K562 (cell line): ENCODE data around the gene DARS1. TPM values are rescaled to one million over a fixed set of nuclear protein-coding genes. Genes with fewer than 3 reads are reported as not detected.

Source experiments
- ATAC-seq: fragments of 200-7000 bp; cut with Tn5 transposase; 3 replicates; pipeline ENCODE4 v1.9.1; 2020; ENCODE audit warnings: moderate library complexity
- BruUV-seq: library from RNA; stranded (reverse); fragments of 400-500 nt; replicated peaks from 2 replicates; lab custom pipeline; 2021; lab: Mats Ljungman, UMichigan
- CTCF ChIA-PET: fragments of 300-600 bp; formaldehyde crosslinking; extraction: SDS; loops from one replicate; lab custom pipeline; 2021; ENCODE audit warnings: low intra/inter-chr PET ratio; lab: Yijun Ruan, JAX
- POLR2A ChIA-PET: fragments of 300-600, 350-650 bp; sonication (Branson Sonifier 250); formaldehyde crosslinking; extraction: SDS; loops from one replicate; lab custom pipeline; 2021; ENCODE audit warnings: antibody characterized with exemption, inconsistent platforms; lab: Yijun Ruan, JAX
- DNase-seq, 4 experiments: peaks; one replicate each; pipeline versions ENCODE4 v3.0.0 to v3.0.0-alpha.2; 2011 to 2018; ENCODE audit warnings: low spot score in 3 of 4, mixed read lengths in 3 of 4; ENCODE audit errors: extremely low read depth in 1 of 4
- FAIRE-seq: peaks from 2 replicates; lab custom pipeline; 2011; peaks lifted over from hg19 to GRCh38; lab: Jason Lieb, UNC
- H2AFZ ChIP-seq: 2 replicates; pipeline ENCODE4 v1.6.0; 2011; ENCODE audit warnings: low read depth, low read length, control low read depth, inconsistent platforms
- H3K27ac ChIP-seq: fragments of 200-600 bp; 3 replicates; pipeline ENCODE4 v1.8.0; 2011; ENCODE audit warnings: low read depth, mild to moderate bottlenecking, control low read depth, inconsistent platforms, low read length, moderate library complexity, mixed read lengths; ENCODE audit errors: extremely low read depth
- H3K27me3 ChIP-seq, 2 experiments: fragments of 300-600 bp in 1 of 2; 2 replicates in 1 of 2; 3 replicates in 1 of 2; pipeline versions ENCODE4 v1.6.0 to v1.8.0; 2011; ENCODE audit warnings: inconsistent platforms in 2 of 2, low read length in 2 of 2, mild to moderate bottlenecking in 1 of 2, mixed read lengths in 1 of 2, moderate library complexity in 1 of 2; ENCODE audit not compliant: control insufficient read depth in 2 of 2, insufficient read depth in 2 of 2
- H3K36me3 ChIP-seq: fragments of 300-600 bp; 3 replicates; pipeline ENCODE4 v1.8.0; 2011; ENCODE audit warnings: mild to moderate bottlenecking, low read length, inconsistent platforms; ENCODE audit not compliant: control insufficient read depth, insufficient read depth
- H3K4me1 ChIP-seq, 2 experiments: fragments of 200-600 bp in 1 of 2; replicated peaks in 1 of 2; 2 replicates in 1 of 2; 3 replicates in 1 of 2; pipeline versions ENCODE4 v1.5.1 to v1.8.0; 2011; ENCODE audit warnings: inconsistent platforms in 2 of 2, low read length in 2 of 2, mild to moderate bottlenecking in 1 of 2, mixed read lengths in 1 of 2, moderate library complexity in 1 of 2; ENCODE audit not compliant: control insufficient read depth in 2 of 2, insufficient read depth in 2 of 2
- H3K4me2 ChIP-seq: 2 replicates; pipeline ENCODE4 v1.6.1; 2011; ENCODE audit warnings: low read length, control low read depth, inconsistent platforms, mixed read lengths; ENCODE audit not compliant: insufficient read depth
- H3K4me3 ChIP-seq: fragments of 200-600 bp; sonication (generic), shearing (Covaris generic); 2 replicates; pipeline ENCODE4 v1.5.1; 2016; ENCODE audit warnings: control low read depth, inconsistent platforms
- H3K79me2 ChIP-seq: fragments of 200-600 bp; 3 replicates; pipeline ENCODE4 v1.8.0; 2011; ENCODE audit warnings: low read length, inconsistent platforms; ENCODE audit not compliant: control insufficient read depth, insufficient read depth
- H3K9ac ChIP-seq, 2 experiments: 2 replicates each; pipeline versions ENCODE4 v1.6.0 to v1.6.1; 2011; ENCODE audit warnings: low read depth in 2 of 2, low read length in 2 of 2, control low read depth in 1 of 2, inconsistent platforms in 1 of 2, mild to moderate bottlenecking in 1 of 2, mixed read lengths in 1 of 2; ENCODE audit not compliant: insufficient read depth in 1 of 2
- H3K9me1 ChIP-seq: one replicate; pipeline ENCODE4 v1.6.0; 2011; ENCODE audit warnings: inconsistent platforms, mild to moderate bottlenecking, low read length, moderate library complexity; ENCODE audit not compliant: control insufficient read depth, insufficient read depth
- H3K9me3 ChIP-seq: replicated peaks from 2 replicates; pipeline ENCODE4 v1.5.1; 2011; ENCODE audit warnings: low read depth, low read length, inconsistent platforms; ENCODE audit not compliant: control insufficient read depth, insufficient read depth
- H4K20me1 ChIP-seq: replicated peaks from 2 replicates; pipeline ENCODE4 v1.6.1; 2011; ENCODE audit warnings: low read length, inconsistent platforms, mixed read lengths; ENCODE audit not compliant: control insufficient read depth, insufficient read depth
- CHD4 ChIP-seq: fragments of 200-600 bp; sonication (generic); IDR thresholded peaks from 3 replicates; pipeline ENCODE4 v1.6.1; 2012; ENCODE audit warnings: low read depth, mild to moderate bottlenecking, mixed read lengths, low read length, inconsistent platforms; ENCODE audit not compliant: insufficient read depth, insufficient replicate concordance, poor library complexity, severe bottlenecking
- E2F5 ChIP-seq: sonication (generic); formaldehyde crosslinking; IDR thresholded peaks from 2 replicates; pipeline ENCODE4 v1.8.0; 2022; ENCODE audit warnings: mild to moderate bottlenecking, missing genetic modification reagents
- FOXJ3 ChIP-seq: sonication (generic); formaldehyde crosslinking; IDR thresholded peaks from 2 replicates; pipeline ENCODE4 v1.4.0; 2020; ENCODE audit warnings: mild to moderate bottlenecking, missing genetic modification reagents
- HMBOX1 ChIP-seq: sonication (generic); IDR thresholded peaks from 2 replicates; pipeline ENCODE4 v1.6.1; 2016
- MCM5 ChIP-seq: fragments of 450-650 bp; IDR thresholded peaks from 2 replicates; pipeline ENCODE4 v1.6.1; 2016; ENCODE audit warnings: low read depth
- ZEB2 ChIP-seq: fragments of 450-650 bp; IDR thresholded peaks from 2 replicates; pipeline ENCODE4 v1.6.1; 2016
- ZFP91 ChIP-seq: sonication (generic); formaldehyde crosslinking; IDR thresholded peaks from 2 replicates; pipeline ENCODE4 v1.8.0; 2022; ENCODE audit warnings: mild to moderate bottlenecking, missing genetic modification reagents
- ZNF197 ChIP-seq: fragments of 200-800 bp; sonication (Bioruptor generic); IDR thresholded peaks from 2 replicates; pipeline ENCODE4 v1.6.1; 2016; ENCODE audit warnings: low read depth, missing genetic modification characterization, missing compliant biosample characterization
- ZNF224 ChIP-seq: sonication (generic); formaldehyde crosslinking; IDR thresholded peaks from 2 replicates; pipeline ENCODE4 v1.8.0; 2022; ENCODE audit warnings: mild to moderate bottlenecking, missing genetic modification reagents
- WGBS: fragments of 100-300 bp; shearing (Covaris generic); methylation state at CpG from one replicate; pipeline ENCODE4 v1.1.6; 2016; ENCODE audit warnings: low coverage, mixed read lengths; ENCODE audit not compliant: insufficient coverage; ENCODE audit errors: missing lambda C conversion rate; 5-methylcytosine and 5-hydroxymethylcytosine counted together
- in situ Hi-C: fragments of 300-500 bp; cut with MboI; formaldehyde crosslinking; loops from 4 replicates; pipeline ENCODE4 v1.15.0; 2018; ENCODE audit warnings: inconsistent platforms, mixed read lengths
- intact Hi-C: fragments of 100-400 bp; cut with micrococcal nuclease; formaldehyde crosslinking; loops from 2 replicates; pipeline ENCODE4 v1.14.2; 2022
- polyA plus RNA-seq, 8 experiments: library from polyadenylated mRNA; depleted of rRNA in 4 of 8; stranded (reverse) in 5 of 8; unstranded in 3 of 8; fragments of >200 nt; fragmentation: Nextera tagmentation in 2 of 8; fragmentation: Illumina TruSeq in 1 of 8; extraction: Ambion mirVana in 2 of 8; extraction: Trizol in 1 of 8; gene quantifications; 2 replicates each; pipeline versions ENCODE4 v1.2.1 to v1.2.3, GENCODE V29; 2011 to 2014; ENCODE audit warnings: inconsistent platforms in 1 of 8, missing spikeins in 1 of 8
- total RNA-seq, 7 experiments: library from RNA; depleted of rRNA in 6 of 7; stranded (reverse); fragments of >200 nt in 6 of 7; fragmentation: Illumina TruSeq in 2 of 7; extraction: Trizol in 2 of 7; gene quantifications; 2 replicates each; pipeline versions ENCODE4 v1.2.1 to v1.2.3, GENCODE V29; 2011 to 2021; ENCODE audit warnings: low replicate concordance in 1 of 7

The DARS1 gene
- total and polyA plus RNA-seq, 9 of the 15 experiments (the other 6 are each of a cell fraction or from before 2014, with no cell fraction given) = 91.5 to 239 (median 98.0) TPM

- BruUV-seq = no TSS peak
- H3K27ac ChIP-seq = no peak overlapping the region
- in situ Hi-C loops = no loop called here
- H3K4me1 ChIP-seq = no peaks in the 10 kb centered on the region
- no peak overlapping the region for H2AFZ ChIP-seq
- FAIRE-seq (no peak), ATAC-seq (no peak), DNase-seq (no peak)
- H3K9ac ChIP-seq = no peak overlapping the region
- H3K36me3 ChIP-seq = no peaks in the 10 kb centered on the region
- H3K79me2 ChIP-seq = no peaks in the 10 kb centered on the region
- H3K27me3 ChIP-seq = peaks cover 12 to 15% of the 10 kb centered on the region in 2 experiments
- no peak overlapping the region for H3K4me3 ChIP-seq
- no peak overlapping the region for H3K4me2 ChIP-seq
- H3K9me3 ChIP-seq = no peaks in the 10 kb centered on the region
- no peak for TF ChIP-seq ZEB2
- no peak for TF ChIP-seq ZNF224 (CRISPR knock-in tag)
- TF ChIP-seq E2F5 (CRISPR knock-in tag) = no peak
- TF ChIP-seq MCM5 = no peak
- TF ChIP-seq FOXJ3 (CRISPR knock-in tag) = no peak
- TF ChIP-seq ZNF197 = no peak
- no peak for TF ChIP-seq CHD4
- TF ChIP-seq ZFP91 (CRISPR knock-in tag) = no peak
- TF ChIP-seq HMBOX1 = no peak
- ChIA-PET CTCF (no interaction called here), POLR2A (no interaction called here)
- WGBS = 0% methylated on average over 7 of the region's 7 CpGs
- intact Hi-C loops = no loop called here
- no peaks in the 10 kb centered on the region for H4K20me1 ChIP-seq
- no peaks in the 10 kb centered on the region for H3K9me1 ChIP-seq
These were observed 32.4 kb upstream of the DARS1 start for GRCh38 chr2:136017786-136018185.
